NCI-H345 (cell line): ENCODE measurements around the gene EEF1AKMT1.

Source experiments
- DNase-seq: peaks from one replicate; lab custom pipeline; 2025; lab: John Stamatoyannopoulos, UW

EEF1AKMT1 gene, protein sequence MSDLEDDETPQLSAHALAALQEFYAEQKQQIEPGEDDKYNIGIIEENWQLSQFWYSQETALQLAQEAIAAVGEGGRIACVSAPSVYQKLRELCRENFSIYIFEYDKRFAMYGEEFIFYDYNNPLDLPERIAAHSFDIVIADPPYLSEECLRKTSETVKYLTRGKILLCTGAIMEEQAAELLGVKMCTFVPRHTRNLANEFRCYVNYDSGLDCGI

DNA sequence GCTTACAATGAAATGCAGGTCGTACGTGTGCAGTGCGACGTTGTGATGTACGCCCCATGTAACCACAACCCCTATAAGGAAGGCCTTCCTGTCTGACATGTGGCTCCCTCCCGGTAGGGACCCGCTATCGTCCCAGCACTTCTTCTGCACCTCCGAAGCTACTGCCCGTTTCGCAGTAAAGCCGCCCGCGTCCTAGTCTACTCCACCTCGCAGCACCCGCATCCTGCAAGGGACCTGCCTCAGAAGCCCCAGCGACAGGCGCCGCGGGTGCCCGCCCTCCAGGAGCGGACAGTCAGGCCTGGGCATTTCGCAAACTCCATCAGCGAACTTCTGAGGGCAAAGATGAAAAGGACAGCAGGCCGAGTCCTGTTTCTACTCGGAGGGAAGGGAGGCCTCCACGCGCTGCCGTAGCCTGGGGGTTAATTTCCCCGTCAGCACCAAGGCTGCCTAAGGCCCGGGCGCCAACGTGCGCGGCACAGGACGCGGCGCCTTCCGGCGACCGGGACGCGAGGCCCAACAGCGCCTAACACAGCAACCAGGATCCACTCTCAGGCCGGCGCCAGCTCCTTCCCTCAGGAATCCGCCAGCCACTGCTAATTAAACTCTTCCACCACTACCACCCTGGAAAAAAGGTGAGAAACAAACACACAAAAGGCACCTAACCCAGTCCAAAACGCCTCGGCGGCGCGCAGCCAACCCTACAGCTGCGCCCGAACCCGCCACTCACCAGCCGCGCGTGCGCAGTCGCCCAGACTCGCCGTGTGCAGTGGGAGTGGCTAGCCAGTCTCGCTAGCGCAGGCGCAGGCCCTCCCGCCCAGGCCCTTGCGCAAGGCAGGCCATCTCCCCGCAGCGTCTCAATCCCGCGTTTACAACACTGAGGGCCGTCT, at the start of gene EEF1AKMT1:
TSS of gene EEF1AKMT1 (minus strand) at position 768 of the 887 bp plus-strand sequence. CDS start 16,363 bp downstream, outside the sequence.
- DNase-seq = peak; percentile 89

DNA sequence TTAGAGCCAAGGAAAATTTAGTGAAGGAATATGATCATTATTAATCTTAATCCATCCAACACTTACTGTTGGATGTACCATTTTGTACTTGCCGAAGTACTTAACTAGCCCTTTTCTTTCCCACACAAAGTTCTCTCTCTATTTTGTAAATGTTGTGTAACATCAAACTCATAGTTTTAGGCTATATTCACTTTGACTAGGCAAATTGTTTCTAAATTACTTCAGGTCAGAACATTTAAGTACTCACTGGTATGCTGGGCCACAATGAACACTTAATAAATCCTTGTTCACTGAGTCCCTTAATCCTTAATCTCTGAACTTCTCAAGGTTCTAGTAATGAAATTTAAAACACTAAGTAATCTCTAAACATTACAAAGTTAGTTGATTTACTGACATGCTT, 49.3 kb upstream of the EEF1AKMT1 start:
- DNase-seq = no peak

DNA sequence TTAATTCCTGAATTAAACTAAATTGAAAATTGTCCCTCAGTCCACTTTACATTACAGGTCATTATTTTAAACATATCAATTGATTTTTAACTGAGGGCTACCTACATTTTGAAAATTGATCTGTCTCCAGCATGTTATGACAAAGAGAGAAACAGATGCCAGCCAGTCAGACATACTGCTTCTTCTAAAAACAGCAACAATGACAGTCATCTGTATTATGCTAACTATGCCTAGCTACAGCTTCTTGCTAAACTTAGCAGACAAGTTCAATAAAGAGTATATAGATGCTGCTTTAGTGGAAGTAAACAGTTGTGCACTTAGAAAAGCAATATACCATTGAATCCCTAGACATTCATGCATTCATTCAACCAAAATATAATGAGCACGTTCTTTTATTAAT, 48.6 kb upstream of the EEF1AKMT1 start:
- DNase-seq = no peak

DNA sequence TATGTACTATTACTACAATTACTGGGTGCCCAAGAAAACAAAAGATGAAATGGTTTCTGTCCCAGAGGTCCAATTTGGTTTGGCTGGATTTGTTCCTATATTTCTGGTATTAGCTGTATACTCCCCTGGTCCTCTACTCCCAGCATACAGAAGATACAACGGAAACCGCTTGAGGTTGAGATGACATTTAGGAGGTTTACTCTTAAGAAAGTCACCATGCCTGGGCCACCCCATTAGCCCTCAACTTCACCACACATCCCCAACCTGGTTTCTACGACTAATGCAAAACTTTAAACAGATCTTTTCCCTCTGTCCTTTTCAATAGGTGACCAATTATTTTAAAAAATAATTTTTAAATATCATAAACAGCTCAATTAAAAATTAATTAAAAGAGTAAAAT, 46.0 kb upstream of the EEF1AKMT1 start:
- no peak for DNase-seq

DNA sequence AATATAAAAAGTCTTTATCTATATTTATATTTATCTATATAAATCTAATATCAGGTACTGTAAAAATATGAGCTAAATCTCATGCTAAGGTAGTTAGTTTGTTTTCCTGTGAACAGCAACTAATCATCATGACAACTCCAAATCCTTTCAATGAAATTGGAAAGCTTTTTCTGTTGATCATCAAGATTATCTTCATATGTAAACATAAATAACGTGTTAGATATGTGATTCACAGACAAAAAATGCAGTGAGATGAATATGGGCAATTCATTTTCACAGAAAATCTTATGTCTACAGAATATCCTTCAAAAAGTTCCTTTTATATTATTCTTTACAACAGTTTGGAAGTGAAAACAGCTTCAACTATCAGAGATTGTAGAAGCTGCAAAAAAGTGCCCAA, 41.7 kb upstream of the EEF1AKMT1 start:
- no peak for DNase-seq

DNA sequence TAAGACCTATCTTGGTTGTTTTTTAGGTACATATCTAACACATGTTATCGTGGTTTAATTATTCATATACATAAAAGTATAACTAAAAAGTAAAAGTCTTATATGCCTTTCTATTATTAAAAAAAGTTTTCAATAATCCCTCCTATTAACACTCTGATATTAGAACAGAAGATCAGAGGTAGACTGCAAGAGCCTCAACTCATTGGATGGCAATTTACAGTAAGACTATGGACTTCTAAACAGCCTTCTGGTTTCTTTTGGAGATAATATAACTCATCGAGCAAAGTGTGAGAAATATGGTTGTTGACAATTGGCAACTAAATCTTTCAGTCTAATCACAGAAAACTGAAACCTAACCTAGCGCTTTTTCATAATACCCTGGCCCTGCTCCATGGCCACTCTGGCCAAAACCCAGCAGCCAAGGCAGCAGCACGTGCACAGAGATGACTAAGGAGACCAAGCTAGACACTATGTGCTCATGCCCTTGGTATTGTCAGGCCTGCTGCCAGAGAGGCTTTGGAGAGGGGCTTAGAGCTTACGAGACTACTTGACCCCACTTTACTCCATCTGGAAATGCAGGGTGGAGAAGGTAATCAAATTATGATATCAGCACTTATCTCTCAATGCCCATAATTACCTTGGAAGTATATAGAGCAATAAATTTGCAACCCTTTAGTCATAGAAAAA, 40.6 kb upstream of the EEF1AKMT1 start:
- no peak for DNase-seq

DNA sequence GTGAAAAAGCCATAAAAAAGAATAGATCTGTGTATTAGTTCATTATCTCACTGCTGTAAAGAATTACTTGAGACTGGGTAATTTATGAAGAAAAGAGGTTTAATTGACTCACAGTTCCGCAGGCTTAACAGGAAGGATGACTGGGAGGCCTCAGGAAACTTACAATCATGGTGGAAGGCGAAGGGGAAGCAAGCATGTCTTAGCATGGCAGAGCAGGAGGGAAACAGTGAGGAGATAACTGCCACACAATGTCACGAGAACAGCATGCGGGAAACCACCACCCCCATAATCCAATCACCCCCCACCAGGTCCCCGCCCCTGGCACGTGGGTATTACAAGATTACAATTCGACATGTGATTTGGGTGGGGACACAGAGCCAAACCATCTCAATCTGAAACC, 39.1 kb upstream of the EEF1AKMT1 start:
- DNase-seq = no peak

DNA sequence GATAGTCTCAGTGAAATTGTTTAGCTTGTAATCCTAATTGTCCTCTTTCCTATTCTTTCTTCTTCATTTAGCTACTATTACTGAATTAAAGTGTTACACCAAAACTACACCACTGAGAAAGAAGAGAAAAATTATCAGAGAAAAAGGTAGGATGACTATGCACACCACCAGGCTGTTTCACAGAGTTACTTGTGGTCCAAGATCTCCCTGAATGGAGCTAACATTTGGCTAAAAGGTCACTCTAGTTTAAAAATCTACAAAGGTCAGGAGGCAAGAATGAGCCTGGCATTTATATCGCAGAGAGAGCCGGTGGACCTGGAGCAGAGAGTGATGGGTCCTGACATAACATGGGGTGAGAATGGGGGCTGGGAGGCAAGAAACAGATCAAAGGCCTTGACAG, 37.0 kb upstream of the EEF1AKMT1 start:
- DNase-seq = no peak

DNA sequence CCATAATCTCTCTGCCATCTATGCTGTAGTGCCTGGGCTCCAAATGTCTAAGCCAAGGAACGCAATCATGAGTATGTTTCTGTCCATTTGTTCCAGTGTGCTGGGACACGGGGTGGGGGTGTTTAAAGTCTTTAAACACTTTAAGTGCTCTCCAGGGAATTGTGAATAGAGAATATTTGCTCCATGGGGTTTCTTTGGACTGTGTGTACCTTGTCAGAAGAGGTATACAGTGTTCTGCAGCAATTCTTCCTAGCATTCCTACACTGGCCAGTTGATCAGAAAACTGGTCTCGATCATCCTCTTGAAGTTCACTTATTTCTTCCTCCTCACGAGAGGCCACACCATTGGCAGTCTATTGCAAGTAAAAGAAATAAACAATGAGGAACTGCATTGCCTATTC, 35.1 kb upstream of the EEF1AKMT1 start:
- no peak for DNase-seq

DNA sequence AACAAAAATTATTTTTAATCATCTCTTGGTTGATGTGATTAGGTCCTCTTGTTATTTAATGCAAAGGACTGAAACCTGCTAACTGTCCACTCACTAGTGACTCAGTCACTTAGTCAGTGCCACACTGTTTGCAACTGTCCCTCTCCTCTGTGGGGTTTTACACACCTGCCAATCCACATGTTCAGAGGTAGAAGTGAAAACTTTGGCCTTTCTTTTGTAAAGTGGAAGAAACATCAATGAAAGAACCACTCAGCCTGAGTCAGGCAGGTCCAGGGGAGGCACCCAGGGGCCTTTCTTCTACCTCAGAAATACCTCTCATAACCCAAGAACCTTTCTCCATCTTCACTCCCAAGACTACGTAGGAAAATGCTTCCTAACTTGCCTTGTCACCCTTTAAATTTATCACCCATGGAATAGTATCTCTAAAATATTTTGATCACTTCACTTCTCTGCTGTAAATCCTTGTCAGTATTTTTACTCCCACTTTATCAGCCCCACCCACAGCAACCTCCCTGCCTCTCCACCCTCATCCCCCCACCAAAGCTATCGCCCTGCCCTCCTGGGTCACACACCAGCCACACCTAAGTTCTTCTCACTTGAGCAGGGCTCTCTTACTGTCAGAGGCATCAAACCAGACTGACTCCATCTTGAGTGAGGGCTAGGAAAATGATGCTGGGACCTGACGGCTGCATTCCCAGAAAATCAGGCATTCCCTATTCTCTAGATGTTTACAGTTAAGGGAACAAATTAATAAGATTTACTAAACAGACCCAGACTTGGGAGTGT, 29.6 kb upstream of the EEF1AKMT1 start:
- no peak for DNase-seq

DNA sequence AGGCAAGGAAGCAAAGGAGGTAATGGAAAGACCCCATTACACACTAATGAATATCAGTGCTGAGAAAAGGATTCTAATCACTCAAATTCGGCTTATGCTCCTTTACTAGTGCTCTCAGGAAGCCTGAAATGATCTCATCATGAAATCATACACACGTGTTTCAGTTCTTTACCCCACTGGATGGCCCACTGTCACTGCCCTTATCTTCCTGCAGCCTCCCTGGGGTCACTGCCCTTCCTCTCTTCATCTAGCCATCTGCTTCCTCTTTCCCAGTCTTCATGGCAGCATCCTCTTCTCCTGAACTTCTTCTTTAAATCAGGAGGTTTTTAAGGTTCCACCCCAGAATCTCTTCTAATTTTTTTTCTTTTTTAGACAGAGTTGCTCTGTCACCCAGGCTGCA, 27.9 kb upstream of the EEF1AKMT1 start:
- no peak for DNase-seq

DNA sequence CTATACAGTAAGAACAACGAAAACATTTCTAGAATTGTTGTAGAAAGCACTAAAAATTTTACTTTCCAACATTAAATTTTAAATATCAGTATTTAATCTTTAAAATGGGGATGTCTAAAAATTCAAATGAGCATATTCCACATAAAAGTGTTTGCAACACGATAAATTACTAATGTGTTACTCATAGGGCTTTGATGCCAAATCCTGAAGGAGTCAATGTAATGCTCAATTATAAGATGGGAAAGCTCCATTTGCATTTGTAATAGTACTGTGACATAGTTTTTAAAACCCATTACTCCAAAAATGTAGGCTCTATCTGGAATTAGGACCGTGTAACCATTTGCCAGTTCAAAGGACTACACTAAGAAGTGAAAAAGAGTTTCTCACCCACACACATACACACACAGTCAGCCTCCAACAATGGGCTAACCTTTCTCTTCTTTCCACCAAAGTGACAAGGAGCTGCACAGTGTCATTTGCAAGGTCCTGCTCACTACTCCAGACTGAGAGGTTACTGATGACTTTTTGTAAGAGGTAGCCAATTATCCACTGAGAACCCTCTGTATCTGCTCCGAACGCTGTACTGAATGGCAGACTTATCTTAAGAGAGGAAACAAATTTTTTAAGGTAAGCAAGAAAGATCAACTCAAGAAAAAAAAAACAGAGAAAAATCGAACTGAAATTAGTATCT, 26.1 kb upstream of the EEF1AKMT1 start:
- no peak for DNase-seq

DNA sequence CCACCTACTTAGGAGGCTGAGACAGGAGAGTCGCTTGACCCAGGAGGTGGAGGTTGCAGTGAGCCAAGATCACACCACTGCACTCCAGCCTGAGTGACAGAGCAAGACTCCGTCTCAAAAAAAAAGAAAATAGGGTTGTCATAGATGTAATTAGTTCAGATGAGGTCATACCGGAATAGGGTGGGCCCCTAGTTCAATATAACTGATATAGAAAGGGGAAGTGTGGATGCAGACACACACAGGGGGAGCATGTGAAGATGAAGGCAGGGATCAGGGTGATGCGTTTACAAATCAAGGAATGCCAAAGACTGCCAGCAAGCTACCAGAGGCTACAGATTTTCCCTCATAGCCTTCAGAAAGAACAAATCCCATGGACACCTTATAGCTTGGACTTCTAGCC, 24.3 kb upstream of the EEF1AKMT1 start:
- DNase-seq = no peak

DNA sequence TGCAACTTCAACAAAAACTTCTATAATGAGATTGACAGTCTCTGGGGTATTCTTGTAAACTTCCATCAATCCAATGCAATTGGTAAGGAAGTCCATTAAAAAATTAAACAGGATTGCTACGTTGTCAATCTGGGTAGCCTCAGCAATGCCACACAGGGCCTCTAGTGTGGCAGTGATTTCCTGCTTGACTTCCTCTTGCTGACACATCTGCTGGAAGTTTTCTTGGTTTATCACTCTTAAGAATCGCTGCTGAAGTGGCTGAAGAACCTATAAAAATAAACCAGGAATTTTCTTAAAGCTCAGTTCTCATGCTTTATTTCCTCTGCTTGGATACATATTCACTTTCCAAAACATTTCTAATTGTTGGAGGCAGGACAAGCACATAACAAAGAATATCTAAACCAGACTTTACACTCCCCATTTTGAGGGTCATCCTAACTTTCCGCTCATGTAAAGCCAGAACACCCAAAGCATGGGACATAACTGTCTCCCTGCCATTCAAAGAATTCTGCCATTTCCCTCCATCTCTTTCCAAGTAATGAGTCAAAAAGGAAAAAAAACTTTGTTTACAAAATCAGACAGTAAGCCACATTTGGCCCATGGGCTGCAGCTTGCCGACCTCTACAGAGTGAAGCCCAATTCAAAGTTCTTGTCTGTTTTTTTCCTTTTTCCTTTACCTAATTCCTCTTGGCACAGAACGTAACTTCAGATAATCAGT, 23.2 kb upstream of the EEF1AKMT1 start:
- DNase-seq = no peak

DNA sequence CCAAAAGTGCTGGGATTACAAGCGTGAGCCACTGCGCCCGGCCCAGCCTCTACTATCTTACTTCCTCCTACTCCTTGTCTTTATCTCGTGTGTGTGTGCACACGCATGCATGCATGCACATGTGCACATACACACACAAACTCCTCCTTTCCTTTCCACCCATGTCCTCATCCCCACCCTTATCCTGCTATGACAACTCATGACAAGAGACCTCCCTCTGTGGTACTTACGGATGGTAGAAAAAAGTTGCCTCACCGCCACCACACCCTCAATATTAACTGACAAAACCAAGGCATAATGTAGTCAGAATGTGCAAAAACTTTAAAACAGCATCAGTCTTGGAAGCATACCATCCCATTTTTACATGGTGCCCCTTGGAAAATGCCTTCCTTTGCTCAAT, 15.9 kb upstream of the EEF1AKMT1 start:
- no peak for DNase-seq

DNA sequence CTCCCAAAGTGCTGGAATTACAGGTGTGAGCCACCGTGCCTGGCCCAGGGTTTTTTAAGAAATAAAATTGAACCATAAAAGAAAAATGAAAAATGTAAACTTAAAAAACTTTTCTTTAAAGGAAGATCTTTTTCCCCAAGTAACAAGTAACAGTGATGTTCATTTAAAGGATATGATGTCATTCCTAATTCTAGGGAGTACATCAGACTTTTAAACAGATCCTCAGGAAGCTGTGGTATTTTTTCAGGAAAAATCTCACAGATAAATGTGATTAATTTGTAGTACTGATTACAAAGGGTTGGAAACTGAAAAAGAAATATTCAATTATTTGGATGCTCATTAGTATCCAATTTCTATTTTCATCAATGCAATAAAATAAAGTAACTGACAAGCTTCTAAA, 14.6 kb upstream of the EEF1AKMT1 start:
- no peak for DNase-seq

DNA sequence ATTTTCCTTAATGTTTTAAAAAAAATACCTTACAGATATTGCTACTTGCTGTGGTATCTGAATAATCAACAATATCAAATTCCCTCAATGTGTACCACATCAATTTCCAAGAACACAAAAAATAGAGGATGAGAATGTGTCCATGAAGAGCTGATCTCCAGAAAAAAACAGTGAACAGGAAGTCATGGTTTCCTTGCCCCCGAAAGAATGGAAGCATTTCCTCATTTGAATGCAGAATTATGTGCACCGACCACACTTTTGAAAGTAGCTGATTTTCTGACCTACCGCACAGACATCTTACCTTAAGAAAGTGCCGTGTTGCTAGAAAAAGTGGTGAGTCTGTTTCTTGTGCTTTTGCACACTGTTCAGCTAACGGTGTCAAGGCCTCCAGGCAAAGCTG, 13.4 kb upstream of the EEF1AKMT1 start:
- DNase-seq = no peak

DNA sequence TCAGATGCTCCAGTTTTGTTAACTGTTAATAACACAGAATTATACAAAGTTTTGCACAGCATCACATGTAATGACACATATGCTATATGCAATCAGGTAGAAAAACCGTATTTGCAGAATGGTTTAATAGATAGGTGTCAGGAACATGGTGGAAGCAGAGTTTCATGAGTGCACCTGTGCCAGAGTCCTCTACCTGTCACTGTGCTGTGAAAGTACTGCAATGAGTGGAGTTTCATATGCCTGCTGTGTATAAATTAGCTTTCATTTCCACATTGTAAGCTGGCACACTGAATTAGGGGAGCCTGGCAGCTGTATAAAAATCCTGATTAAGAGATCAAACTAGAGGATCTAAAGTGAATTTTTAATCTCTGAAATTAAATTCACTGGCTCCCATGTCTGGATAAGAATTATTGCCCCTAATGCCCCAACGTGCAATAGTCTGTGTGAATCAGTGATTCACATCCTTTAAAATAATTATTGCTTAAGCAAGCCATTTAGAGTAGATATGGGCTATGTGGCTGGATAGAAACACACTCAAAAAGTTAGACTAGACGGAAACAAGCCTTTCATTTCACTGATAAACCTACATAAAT, 8.5 kb upstream of the EEF1AKMT1 start:
- DNase-seq = no peak

DNA sequence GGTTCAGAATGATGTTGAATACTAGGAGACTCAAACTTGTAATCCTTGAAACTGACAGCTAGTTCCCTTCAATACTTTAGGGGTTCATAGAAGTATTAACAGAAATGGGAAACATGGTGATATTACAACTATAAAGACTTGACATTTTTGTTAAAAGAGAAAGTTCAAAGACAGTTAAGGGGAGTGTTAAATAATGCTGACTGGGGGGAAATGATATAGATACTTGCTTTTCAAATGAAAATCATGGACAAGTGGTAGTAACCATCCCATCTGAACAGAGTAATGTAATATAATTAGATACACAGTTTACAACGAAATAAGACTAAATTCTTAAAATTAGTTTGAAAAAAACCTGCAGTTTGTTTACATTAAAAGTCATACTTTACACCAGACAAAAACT, 6.6 kb upstream of the EEF1AKMT1 start:
- DNase-seq = no peak

DNA sequence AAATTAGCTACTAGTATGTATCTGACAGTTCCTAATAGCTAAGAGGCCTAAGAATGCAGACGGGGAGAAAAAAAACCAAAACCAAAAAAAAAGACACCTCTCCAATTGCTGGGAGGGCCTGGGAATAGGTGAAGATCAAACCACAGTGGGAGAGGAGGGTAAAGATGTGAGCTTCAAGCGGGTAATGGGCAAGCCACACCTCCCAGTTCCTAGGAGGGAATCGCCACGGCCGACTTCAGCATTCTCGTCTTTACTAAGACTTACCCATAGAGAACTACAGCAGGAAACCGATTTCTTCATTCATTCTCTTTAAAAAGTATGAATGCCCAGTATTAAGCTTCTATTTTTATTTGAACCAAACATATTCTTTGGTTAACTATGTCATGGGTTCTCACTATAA, 5.6 kb upstream of the EEF1AKMT1 start:
- DNase-seq = no peak

DNA sequence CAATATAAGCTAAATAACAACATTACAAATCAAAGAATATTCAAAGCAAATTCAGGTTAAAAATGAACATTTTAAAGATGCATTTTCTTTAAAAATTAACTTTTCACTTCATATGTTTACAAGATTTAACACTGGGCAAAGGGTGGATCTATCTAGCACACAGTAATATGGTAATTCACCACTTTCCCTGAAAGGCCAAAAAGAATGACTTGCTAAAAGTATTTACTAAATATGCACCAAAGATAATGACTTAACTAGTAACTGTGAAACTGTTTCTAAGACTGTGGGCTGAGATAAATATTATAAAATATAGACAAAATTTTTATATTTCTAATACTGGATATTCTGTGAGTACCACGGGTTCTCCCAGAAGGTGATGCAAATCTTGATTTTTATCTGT, 4.5 kb upstream of the EEF1AKMT1 start:
- no peak for DNase-seq
